GM12873 (cell line): ENCODE data around the gene HIVEP2.

Experiments
- CTCF ChIP-seq: IDR thresholded peaks from 2 replicates; pipeline ENCODE4 v1.5.1; 2012; ENCODE audit warnings: low read depth, mild to moderate bottlenecking, moderate library complexity, low read length, control low read depth; ENCODE audit not compliant: insufficient read depth; ENCODE audit errors: missing control alignments

Gene HIVEP2

GRCh38 chr6:142898927-142899895 lies 45.8 kb downstream of the HIVEP2 start:
- no peak for TF ChIP-seq CTCF

GRCh38 chr6:142897659-142898058 lies 47.3 kb downstream of the HIVEP2 start:
- no peak for TF ChIP-seq CTCF

- no peak for TF ChIP-seq CTCF
Measured at GRCh38 chr6:142896732-142897131, 48.2 kb downstream of the HIVEP2 start.

- no peak for TF ChIP-seq CTCF
Measured at GRCh38 chr6:142893088-142893487, 51.9 kb downstream of the HIVEP2 start.

GRCh38 chr6:142892254-142893021 lies 52.5 kb downstream of the HIVEP2 start:
- no peak for TF ChIP-seq CTCF

GRCh38 chr6:142891454-142891853 lies 53.5 kb downstream of the HIVEP2 start:
- TF ChIP-seq CTCF, result no peak

- no peak for TF ChIP-seq CTCF
Measured at GRCh38 chr6:142888456-142888855, 56.5 kb downstream of the HIVEP2 start.
